Neural progenitor cell (in vitro differentiated cells): ENCODE data around the gene NEGR1. TPM values are rescaled to one million over a fixed set of nuclear protein-coding genes. Genes with fewer than 3 reads are reported as not detected.

ENCODE experiments used
- DNase-seq: peaks from one replicate; pipeline ENCODE4 v3.0.0-alpha.2; 2016; ENCODE audit warnings: low spot score
- H2AFZ ChIP-seq: fragments of 200-600 bp; sonication (generic); replicated peaks from 2 replicates; pipeline ENCODE4 v1.6.1; 2016; ENCODE audit warnings: antibody characterized with exemption
- H3F3A ChIP-seq: fragments of 200-600 bp; sonication (generic); 2 replicates; pipeline ENCODE4 v1.6.1; 2016; ENCODE audit warnings: antibody characterized with exemption, low read depth
- H3K27ac ChIP-seq: fragments of 200-600 bp; sonication (generic); 2 replicates; pipeline ENCODE4 v1.5.1; 2016; ENCODE audit warnings: mild to moderate bottlenecking
- H3K27me3 ChIP-seq: fragments of 200-600 bp; sonication (generic); 2 replicates; pipeline ENCODE4 v1.6.1; 2016; ENCODE audit warnings: mild to moderate bottlenecking, moderate library complexity
- H3K36me3 ChIP-seq: fragments of 200-600 bp; sonication (generic); 2 replicates; pipeline ENCODE4 v1.5.1; 2016
- H3K4me1 ChIP-seq: fragments of 200-600 bp; sonication (generic); 2 replicates; pipeline ENCODE4 v1.6.1; 2016; ENCODE audit warnings: mixed run types
- H3K4me2 ChIP-seq: fragments of 200-600 bp; sonication (generic); 2 replicates; pipeline ENCODE4 v1.6.1; 2016
- H3K4me3 ChIP-seq: fragments of 200-600 bp; sonication (generic); 2 replicates; pipeline ENCODE4 v1.5.1; 2016
- H3K79me2 ChIP-seq: fragments of 200-600 bp; sonication (generic); 2 replicates; pipeline ENCODE4 v1.6.1; 2016; ENCODE audit warnings: low read depth
- H3K9ac ChIP-seq: fragments of 200-600 bp; sonication (generic); 2 replicates; pipeline ENCODE4 v1.6.1; 2016
- H3K9me3 ChIP-seq: fragments of 200-600 bp; sonication (generic); 2 replicates; pipeline ENCODE4 v1.5.1; 2016; ENCODE audit warnings: low read depth
- H4K20me1 ChIP-seq: fragments of 200-600 bp; sonication (generic); 2 replicates; pipeline ENCODE4 v1.6.1; 2016; ENCODE audit warnings: low read depth
- H3K27ac Mint-ChIP-seq: 3 replicates; pipeline ENCODE4 v1.8.0; 2021; ENCODE audit warnings: mixed read lengths
- H3K27me3 Mint-ChIP-seq: 2 replicates; pipeline ENCODE4 v1.8.0; 2022; ENCODE audit warnings: low read depth, mild to moderate bottlenecking, inconsistent platforms, moderate library complexity, mixed read lengths; ENCODE audit not compliant: insufficient read depth
- H3K36me3 Mint-ChIP-seq: 3 replicates; pipeline ENCODE4 v1.8.0; 2021; ENCODE audit warnings: mixed read lengths
- H3K4me1 Mint-ChIP-seq: 3 replicates; pipeline ENCODE4 v1.8.0; 2021; ENCODE audit warnings: mixed read lengths
- H3K4me3 Mint-ChIP-seq: 3 replicates; pipeline ENCODE4 v1.8.0; 2021; ENCODE audit warnings: mild to moderate bottlenecking, moderate library complexity, mixed read lengths
- H3K9me3 Mint-ChIP-seq: 3 replicates; pipeline ENCODE4 v1.8.0; 2020; ENCODE audit warnings: mixed read lengths
- EZH2 ChIP-seq: fragments of 200-600 bp; sonication (generic); IDR thresholded peaks from 2 replicates; pipeline ENCODE4 v1.6.1; 2017; ENCODE audit warnings: antibody characterized with exemption, mild to moderate bottlenecking, moderate library complexity
- EZH2phosphoT487 ChIP-seq: fragments of 200-600 bp; sonication (generic); IDR thresholded peaks from 2 replicates; pipeline ENCODE4 v1.6.1; 2017; ENCODE audit warnings: antibody characterized with exemption
- total RNA-seq: library from RNA; depleted of rRNA; stranded (reverse); fragments of >200 nt; gene quantifications from 2 replicates; pipeline ENCODE4 v1.2.3, GENCODE V29; 2015; ENCODE audit warnings: low replicate concordance
- TF ChIP-seq, protein P1 (sequence below): fragments of 200-600 bp; sonication (generic); IDR thresholded peaks from 2 replicates; pipeline ENCODE4 v1.5.1; 2017; ENCODE audit warnings: antibody characterized with exemption, mild to moderate bottlenecking

Gene NEGR1
- 0.50 and 0.62 TPM in 2 replicates for total RNA-seq

DNA sequence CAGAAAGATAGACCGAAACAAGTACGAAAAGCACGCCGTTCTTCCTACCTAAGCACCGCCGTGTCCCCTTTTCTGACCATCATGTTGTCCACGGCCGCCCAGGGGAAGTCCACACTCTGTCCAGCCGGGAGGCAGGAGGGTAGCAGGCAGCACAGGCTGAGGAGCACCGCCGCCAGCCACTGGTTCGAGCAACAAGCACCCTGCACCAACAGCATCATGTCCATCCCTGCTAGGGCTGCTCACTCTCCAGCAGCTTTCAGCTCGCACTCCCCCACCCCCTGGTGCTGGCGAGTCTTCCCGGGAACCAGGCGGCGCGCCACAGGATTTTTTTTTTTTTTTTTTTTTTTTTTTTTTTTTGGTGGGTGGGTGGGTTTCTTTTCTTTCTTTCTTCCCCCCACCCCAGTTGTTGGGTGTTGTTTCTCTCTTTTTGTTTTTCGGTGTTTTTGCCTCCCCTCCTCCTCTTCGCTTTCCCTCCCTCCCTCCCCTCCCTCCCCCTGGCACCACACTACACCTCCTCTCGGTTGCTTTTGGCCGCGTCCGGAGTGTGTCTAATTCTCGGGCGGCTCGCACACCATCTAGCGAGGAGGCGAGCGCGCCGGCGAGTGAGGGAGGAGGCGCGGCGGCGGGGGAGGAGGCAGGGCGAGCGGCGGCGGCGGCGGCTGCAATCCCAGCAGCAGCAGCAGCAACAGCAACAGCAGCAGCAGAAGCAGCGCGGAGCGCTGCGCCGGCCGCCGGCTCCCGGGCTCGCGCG is at the start of gene NEGR1:
Gene NEGR1 (minus strand): TSS at position 269 of the 751 bp plus-strand sequence.
- peak within 1 kb of the TSS; percentile 50 for H3K27ac Mint-ChIP-seq
- H3K9me3 Mint-ChIP-seq, result no peaks in the 10 kb centered on the region
- Histone ChIP-seq H3K27ac (peak within 1 kb of the TSS; percentile 77), H3K9ac (no peak within 1 kb of the TSS), H2AFZ (peak within 1 kb of the TSS; percentile 98), H3K4me3 (peak within 1 kb of the TSS; percentile 69), H3F3A (peaks cover 25% of the 10 kb centered on the region), H3K79me2 (no peaks in the 10 kb centered on the region), H3K4me1 (peaks cover 11% of the 10 kb centered on the region), H3K36me3 (no peaks in the 10 kb centered on the region), H3K9me3 (no peaks in the 10 kb centered on the region), H3K27me3 (peaks cover 78% of the 10 kb centered on the region), H3K4me2 (peak within 1 kb of the TSS; percentile 82), H4K20me1 (no peaks in the 10 kb centered on the region)
- H3K4me3 Mint-ChIP-seq, result no peak within 1 kb of the TSS
- peaks cover 9% of the 10 kb centered on the region for H3K27me3 Mint-ChIP-seq
- no peak for TF ChIP-seq EZH2phosphoT487
- TF ChIP-seq, protein P1, sequence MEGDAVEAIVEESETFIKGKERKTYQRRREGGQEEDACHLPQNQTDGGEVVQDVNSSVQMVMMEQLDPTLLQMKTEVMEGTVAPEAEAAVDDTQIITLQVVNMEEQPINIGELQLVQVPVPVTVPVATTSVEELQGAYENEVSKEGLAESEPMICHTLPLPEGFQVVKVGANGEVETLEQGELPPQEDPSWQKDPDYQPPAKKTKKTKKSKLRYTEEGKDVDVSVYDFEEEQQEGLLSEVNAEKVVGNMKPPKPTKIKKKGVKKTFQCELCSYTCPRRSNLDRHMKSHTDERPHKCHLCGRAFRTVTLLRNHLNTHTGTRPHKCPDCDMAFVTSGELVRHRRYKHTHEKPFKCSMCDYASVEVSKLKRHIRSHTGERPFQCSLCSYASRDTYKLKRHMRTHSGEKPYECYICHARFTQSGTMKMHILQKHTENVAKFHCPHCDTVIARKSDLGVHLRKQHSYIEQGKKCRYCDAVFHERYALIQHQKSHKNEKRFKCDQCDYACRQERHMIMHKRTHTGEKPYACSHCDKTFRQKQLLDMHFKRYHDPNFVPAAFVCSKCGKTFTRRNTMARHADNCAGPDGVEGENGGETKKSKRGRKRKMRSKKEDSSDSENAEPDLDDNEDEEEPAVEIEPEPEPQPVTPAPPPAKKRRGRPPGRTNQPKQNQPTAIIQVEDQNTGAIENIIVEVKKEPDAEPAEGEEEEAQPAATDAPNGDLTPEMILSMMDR, result no peak
- TF ChIP-seq EZH2, result no peak
- H3K36me3 Mint-ChIP-seq, result no peaks in the 10 kb centered on the region
- H3K4me1 Mint-ChIP-seq, result peaks cover 17% of the 10 kb centered on the region
- peak; percentile 95 for DNase-seq

DNA sequence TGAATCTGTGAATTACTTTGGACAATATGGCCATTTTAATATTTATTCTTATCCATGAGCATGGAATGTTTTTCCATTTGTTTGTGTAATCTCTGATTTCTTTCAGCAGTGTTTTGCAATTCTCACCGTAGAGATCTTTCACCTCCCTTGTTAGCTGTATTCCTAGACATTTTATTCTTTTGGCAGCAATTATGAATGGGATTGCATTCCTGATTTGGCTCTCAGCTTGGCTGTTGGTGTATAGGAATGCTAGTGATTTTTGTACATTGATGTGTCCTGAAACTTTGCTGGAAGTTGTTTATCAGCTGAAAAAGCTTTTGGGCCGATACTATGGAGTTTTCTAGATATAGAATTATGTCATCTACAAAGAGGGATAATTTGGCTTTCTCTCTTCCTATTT is 44.2 kb upstream of the NEGR1 start:
- TF ChIP-seq EZH2, result no peak
- TF ChIP-seq EZH2phosphoT487, result no peak
- TF ChIP-seq, protein P1, result no peak

DNA sequence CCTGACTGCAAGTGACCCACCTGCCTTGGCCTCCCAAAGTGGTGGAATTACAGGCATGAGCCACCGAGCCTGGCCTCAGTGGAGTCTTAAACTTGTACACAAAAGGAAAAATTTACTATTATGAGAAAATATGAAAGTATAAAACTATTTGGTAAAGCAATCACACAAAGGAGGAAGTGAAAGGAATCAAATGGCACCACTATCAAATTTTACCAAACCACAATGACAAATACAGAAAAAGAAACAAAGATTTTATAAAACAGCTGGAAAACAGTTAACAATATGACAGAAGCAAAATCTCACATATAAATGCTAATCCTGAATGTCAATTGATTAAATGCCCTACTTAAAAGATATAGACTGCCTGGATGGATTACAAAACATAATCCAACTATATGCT is 42.1 kb upstream of the NEGR1 start:
- Mint-ChIP-seq H3K4me1 (no peaks in the 10 kb centered on the region), H3K9me3 (no peaks in the 10 kb centered on the region), H3K27ac (no peak overlapping the region), H3K36me3 (no peaks in the 10 kb centered on the region), H3K27me3 (no peaks in the 10 kb centered on the region), H3K4me3 (no peak overlapping the region)
- H3K36me3 ChIP-seq, result no peaks in the 10 kb centered on the region
- no peaks in the 10 kb centered on the region for H3K27me3 ChIP-seq
- no peaks in the 10 kb centered on the region for H4K20me1 ChIP-seq
- TF ChIP-seq, protein P1, result no peak
- TF ChIP-seq EZH2phosphoT487 (no peak), EZH2 (no peak)
- DNase-seq, result no peak
- H2AFZ ChIP-seq, result no peak overlapping the region
- no peak overlapping the region for H3K4me2 ChIP-seq
- no peak overlapping the region for H3K9ac ChIP-seq
- no peak overlapping the region for H3K4me3 ChIP-seq
- no peaks in the 10 kb centered on the region for H3K4me1 ChIP-seq
- no peaks in the 10 kb centered on the region for H3F3A ChIP-seq
- no peak overlapping the region for H3K27ac ChIP-seq
- H3K79me2 ChIP-seq, result no peaks in the 10 kb centered on the region
- no peaks in the 10 kb centered on the region for H3K9me3 ChIP-seq

More for the DNA sequence above, 44.2 kb upstream of the NEGR1 start:
- Histone ChIP-seq H3K27me3 (no peaks in the 10 kb centered on the region), H3F3A (no peaks in the 10 kb centered on the region), H3K4me3 (no peak overlapping the region), H3K79me2 (no peaks in the 10 kb centered on the region), H3K9ac (no peak overlapping the region), H3K4me2 (no peak overlapping the region), H3K27ac (no peak overlapping the region), H2AFZ (no peak overlapping the region), H4K20me1 (no peaks in the 10 kb centered on the region), H3K9me3 (no peaks in the 10 kb centered on the region), H3K36me3 (no peaks in the 10 kb centered on the region), H3K4me1 (no peaks in the 10 kb centered on the region)
- Mint-ChIP-seq H3K27ac (no peak overlapping the region), H3K4me1 (no peaks in the 10 kb centered on the region), H3K9me3 (no peaks in the 10 kb centered on the region), H3K4me3 (no peak overlapping the region), H3K36me3 (no peaks in the 10 kb centered on the region), H3K27me3 (no peaks in the 10 kb centered on the region)
- DNase-seq, result no peak
